SK-N-SH treated with all-trans-retinoic acid at 6 μM for 48 hours (cell line): ENCODE results near the gene EPDR1.
A peak's percentile ranks its signal among the peaks of the same experiment; 100 is the strongest.

Experiments
- ATAC-seq: fragments of 200-7000 bp; cut with Tn5 transposase; 3 replicates; pipeline ENCODE4 v1.9.1; 2020; ENCODE audit warnings: mild to moderate bottlenecking, moderate library complexity
- ARNTL ChIP-seq: fragments of 450-650 bp; formaldehyde crosslinking; IDR thresholded peaks from 2 replicates; pipeline ENCODE4 v1.5.0; 2020; ENCODE audit warnings: low read depth, mild to moderate bottlenecking, moderate library complexity, borderline replicate concordance
- BACH2 ChIP-seq: fragments of 250-450 bp; sonication (Bioruptor Pico); IDR thresholded peaks from 2 replicates; pipeline ENCODE4 v1.9.0; 2021; ENCODE audit warnings: mild to moderate bottlenecking, borderline replicate concordance
- CSDC2 ChIP-seq: fragments of 250-450 bp; sonication (Bioruptor Pico); IDR thresholded peaks from 2 replicates; pipeline ENCODE4 v1.5.0; 2020; ENCODE audit warnings: mild to moderate bottlenecking, moderate library complexity
- CSRNP3 ChIP-seq: fragments of 250-450 bp; sonication (Bioruptor Pico); IDR thresholded peaks from 2 replicates; pipeline ENCODE4 v1.5.1; 2021; ENCODE audit warnings: mild to moderate bottlenecking, moderate library complexity
- ESRRG ChIP-seq: fragments of 250-450 bp; sonication (Bioruptor Pico); IDR thresholded peaks from 2 replicates; pipeline ENCODE4 v1.6.1; 2021; ENCODE audit warnings: mild to moderate bottlenecking
- GLIS3 ChIP-seq: fragments of 250-450 bp; sonication (Bioruptor Pico); IDR thresholded peaks from 2 replicates; pipeline ENCODE4 v1.5.0; 2020; ENCODE audit warnings: mild to moderate bottlenecking, moderate library complexity
- ISL1 ChIP-seq: fragments of 250-450 bp; sonication (Bioruptor Pico); IDR thresholded peaks from 2 replicates; pipeline ENCODE4 v2.1.2; 2022; ENCODE audit warnings: mild to moderate bottlenecking, moderate library complexity
- OSR1 ChIP-seq: fragments of 250-450 bp; sonication (Bioruptor Pico); IDR thresholded peaks from 2 replicates; pipeline ENCODE4 v1.8.0; 2022; ENCODE audit warnings: moderate library complexity, mild to moderate bottlenecking, inconsistent platforms
- PPARA ChIP-seq: fragments of 250-450 bp; sonication (Bioruptor Pico); IDR thresholded peaks from 2 replicates; pipeline ENCODE4 v1.5.0; 2020; ENCODE audit warnings: mild to moderate bottlenecking, borderline replicate concordance
- RARB ChIP-seq: fragments of 250-450 bp; sonication (Bioruptor Pico); IDR thresholded peaks from 2 replicates; pipeline ENCODE4 v1.8.0; 2021; ENCODE audit warnings: mild to moderate bottlenecking, moderate library complexity
- SNAI2 ChIP-seq: fragments of 250-450 bp; sonication (Bioruptor Pico); IDR thresholded peaks from 2 replicates; pipeline ENCODE4 v1.5.0; 2020; ENCODE audit warnings: mild to moderate bottlenecking, moderate library complexity
- TCF4 ChIP-seq: fragments of 250-450 bp; sonication (Bioruptor Pico); IDR thresholded peaks from 2 replicates; pipeline ENCODE4 v1.8.0; 2021; ENCODE audit warnings: mild to moderate bottlenecking, moderate library complexity, borderline replicate concordance
- TOX ChIP-seq: fragments of 250-450 bp; sonication (Bioruptor Pico); IDR thresholded peaks from 2 replicates; pipeline ENCODE4 v1.8.0; 2021; ENCODE audit warnings: mild to moderate bottlenecking, moderate library complexity, borderline replicate concordance
- ZC3H10 ChIP-seq: fragments of 250-450 bp; sonication (Bioruptor Pico); IDR thresholded peaks from 2 replicates; pipeline ENCODE4 v1.5.1; 2021; ENCODE audit warnings: mild to moderate bottlenecking, moderate library complexity
- ZFP3 ChIP-seq: fragments of 250-450 bp; sonication (Bioruptor Pico); IDR thresholded peaks from 2 replicates; pipeline ENCODE4 v1.5.0; 2020; ENCODE audit warnings: mild to moderate bottlenecking, moderate library complexity
- ZFP30 ChIP-seq: fragments of 450-650 bp; formaldehyde crosslinking; IDR thresholded peaks from 2 replicates; pipeline ENCODE4 v1.5.0; 2022; ENCODE audit warnings: mild to moderate bottlenecking, moderate library complexity
- ZNF565 ChIP-seq: fragments of 450-650 bp; formaldehyde crosslinking; conservative IDR thresholded peaks from 2 replicates; pipeline ENCODE4 v1.5.0; 2020; ENCODE audit warnings: low read depth, mild to moderate bottlenecking, moderate library complexity
- ZNF70 ChIP-seq: fragments of 450-650 bp; formaldehyde crosslinking; IDR thresholded peaks from 2 replicates; pipeline ENCODE4 v1.5.0; 2020; ENCODE audit warnings: mild to moderate bottlenecking, moderate library complexity
- ZNF8 ChIP-seq: fragments of 450-650 bp; formaldehyde crosslinking; IDR thresholded peaks from 2 replicates; pipeline ENCODE4 v1.5.0; 2020; ENCODE audit warnings: mild to moderate bottlenecking, moderate library complexity
- TF ChIP-seq, protein P1 (sequence below): fragments of 250-450 bp; sonication (Bioruptor Pico); IDR thresholded peaks from 2 replicates; pipeline ENCODE4 v1.8.0; 2021; ENCODE audit warnings: low read depth, mild to moderate bottlenecking, moderate library complexity, borderline replicate concordance
- TF ChIP-seq, protein P2 (sequence below): fragments of 250-450 bp; sonication (Bioruptor Pico); IDR thresholded peaks from 2 replicates; pipeline ENCODE4 v1.5.1; 2020; ENCODE audit warnings: low read depth, mild to moderate bottlenecking, moderate library complexity
- TF ChIP-seq, protein P3 (sequence below): fragments of 250-450 bp; sonication (Bioruptor Pico); IDR thresholded peaks from 2 replicates; pipeline ENCODE4 v1.5.0; 2020; ENCODE audit warnings: mild to moderate bottlenecking, moderate library complexity

Gene EPDR1

DNA sequence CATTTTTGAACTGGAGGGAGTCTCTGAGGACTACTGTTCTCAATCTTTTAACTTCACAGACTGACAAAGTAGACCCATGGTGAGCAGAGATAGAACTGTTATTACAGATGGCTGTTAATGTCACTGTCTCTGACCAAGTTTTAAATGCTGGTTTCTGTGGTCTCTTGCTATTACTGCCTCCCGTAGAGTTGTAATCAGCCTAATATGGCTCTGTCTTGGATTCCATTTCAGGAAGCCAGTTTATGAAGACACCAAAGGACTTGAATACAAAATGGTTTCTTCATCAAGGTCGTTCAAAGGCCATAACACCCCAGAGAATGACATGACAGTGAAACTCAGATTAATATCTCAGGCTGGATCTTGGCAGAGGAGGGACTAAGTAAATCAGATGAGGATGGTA, 7.7 kb upstream of the EPDR1 start:
- no peak for ATAC-seq
- TF ChIP-seq CSDC2 (0 out of 2 replicates have a peak, but pooled peaks have one; percentile 45), SNAI2 (0 out of 2 replicates have a peak, but pooled peaks have one; percentile 70)
- TF ChIP-seq, protein P1, sequence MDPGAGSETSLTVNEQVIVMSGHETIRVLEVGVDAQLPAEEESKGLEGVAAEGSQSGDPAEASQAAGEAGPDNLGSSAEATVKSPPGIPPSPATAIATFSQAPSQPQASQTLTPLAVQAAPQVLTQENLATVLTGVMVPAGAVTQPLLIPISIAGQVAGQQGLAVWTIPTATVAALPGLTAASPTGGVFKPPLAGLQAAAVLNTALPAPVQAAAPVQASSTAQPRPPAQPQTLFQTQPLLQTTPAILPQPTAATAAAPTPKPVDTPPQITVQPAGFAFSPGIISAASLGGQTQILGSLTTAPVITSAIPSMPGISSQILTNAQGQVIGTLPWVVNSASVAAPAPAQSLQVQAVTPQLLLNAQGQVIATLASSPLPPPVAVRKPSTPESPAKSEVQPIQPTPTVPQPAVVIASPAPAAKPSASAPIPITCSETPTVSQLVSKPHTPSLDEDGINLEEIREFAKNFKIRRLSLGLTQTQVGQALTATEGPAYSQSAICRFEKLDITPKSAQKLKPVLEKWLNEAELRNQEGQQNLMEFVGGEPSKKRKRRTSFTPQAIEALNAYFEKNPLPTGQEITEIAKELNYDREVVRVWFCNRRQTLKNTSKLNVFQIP: no peak

DNA sequence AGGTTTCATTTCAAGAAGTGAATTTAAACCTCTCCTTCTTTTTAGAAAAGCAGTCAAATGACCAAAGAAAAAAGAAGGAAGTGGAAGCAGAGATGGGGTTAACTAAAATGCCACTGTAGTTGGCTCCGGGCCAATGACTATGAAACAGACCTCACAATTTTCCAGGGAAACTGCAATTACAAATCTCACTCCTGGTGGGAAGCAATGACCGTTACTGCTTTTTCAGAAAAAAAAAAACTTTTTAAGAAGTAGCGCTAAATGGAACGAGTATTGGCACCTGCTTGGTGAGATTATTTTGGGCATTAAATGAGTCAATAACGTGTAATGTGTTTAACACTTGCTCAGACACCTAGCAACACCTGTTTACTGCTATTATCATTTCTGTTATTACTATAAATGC, 5.0 kb upstream of the EPDR1 start:
- no peak for ATAC-seq
- TF ChIP-seq OSR1 (CRISPR knock-in tag) (no peak), ISL1 (CRISPR knock-in tag) (peak; percentile 32; the same call in 1 of the 2 replicates)
- TF ChIP-seq, all 23 proteins: peak for 1

- ATAC-seq: peak; percentile 1; the same call in 2 of the 3 replicates
- TF ChIP-seq CSRNP3 (no peak), ZNF70 (CRISPR knock-in tag) (no peak), ARNTL (CRISPR knock-in tag) (no peak), RARB (CRISPR knock-in tag) (no peak), GLIS3 (CRISPR knock-in tag) (no peak), BACH2 (no peak), ZNF565 (CRISPR knock-in tag) (no peak), ZC3H10 (CRISPR knock-in tag) (no peak), ZFP3 (CRISPR knock-in tag) (no peak), TOX (CRISPR knock-in tag) (no peak), ZNF8 (CRISPR knock-in tag) (no peak), PPARA (CRISPR knock-in tag) (no peak)
- TF ChIP-seq, protein P2, sequence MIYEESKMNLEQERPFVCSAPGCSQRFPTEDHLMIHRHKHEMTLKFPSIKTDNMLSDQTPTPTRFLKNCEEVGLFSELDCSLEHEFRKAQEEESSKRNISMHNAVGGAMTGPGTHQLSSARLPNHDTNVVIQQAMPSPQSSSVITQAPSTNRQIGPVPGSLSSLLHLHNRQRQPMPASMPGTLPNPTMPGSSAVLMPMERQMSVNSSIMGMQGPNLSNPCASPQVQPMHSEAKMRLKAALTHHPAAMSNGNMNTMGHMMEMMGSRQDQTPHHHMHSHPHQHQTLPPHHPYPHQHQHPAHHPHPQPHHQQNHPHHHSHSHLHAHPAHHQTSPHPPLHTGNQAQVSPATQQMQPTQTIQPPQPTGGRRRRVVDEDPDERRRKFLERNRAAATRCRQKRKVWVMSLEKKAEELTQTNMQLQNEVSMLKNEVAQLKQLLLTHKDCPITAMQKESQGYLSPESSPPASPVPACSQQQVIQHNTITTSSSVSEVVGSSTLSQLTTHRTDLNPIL (CRISPR knock-in tag): no peak
These were observed 4.3 kb upstream of the EPDR1 start for GRCh38 chr7:37916017-37916672.

GRCh38 chr7:37916673-37917660, 3.5 kb upstream of the EPDR1 start, which contains the start of gene SFRP4:
Gene SFRP4, minus strand, starts transcription at chr7:37916817. Its CDS starts 280 bp downstream, at chr7:37916537.
- peak; percentile 70 for ATAC-seq
- TF ChIP-seq GLIS3 (CRISPR knock-in tag) (no peak), SNAI2 (no peak), ZNF8 (CRISPR knock-in tag) (no peak), ISL1 (CRISPR knock-in tag) (no peak)

GRCh38 chr7:37918526-37918925, 1.9 kb upstream of the EPDR1 start:
- TF ChIP-seq TCF4 (CRISPR knock-in tag): no peak
- TF ChIP-seq ARNTL (CRISPR knock-in tag): no peak
- no peak for TF ChIP-seq ZNF565 (CRISPR knock-in tag)
- TF ChIP-seq ZFP30 (CRISPR knock-in tag): no peak
- no peak for TF ChIP-seq ESRRG (CRISPR knock-in tag)
- no peak for TF ChIP-seq GLIS3 (CRISPR knock-in tag)
- no peak for TF ChIP-seq RARB (CRISPR knock-in tag)
- no peak for TF ChIP-seq TOX (CRISPR knock-in tag)
- no peak for TF ChIP-seq OSR1 (CRISPR knock-in tag)
- no peak for TF ChIP-seq CSDC2
- no peak for TF ChIP-seq CSRNP3
- TF ChIP-seq ISL1 (CRISPR knock-in tag): no peak
- no peak for TF ChIP-seq ZFP3 (CRISPR knock-in tag)
- no peak for TF ChIP-seq BACH2
- no peak for TF ChIP-seq ZNF70 (CRISPR knock-in tag)
- TF ChIP-seq, protein P3, sequence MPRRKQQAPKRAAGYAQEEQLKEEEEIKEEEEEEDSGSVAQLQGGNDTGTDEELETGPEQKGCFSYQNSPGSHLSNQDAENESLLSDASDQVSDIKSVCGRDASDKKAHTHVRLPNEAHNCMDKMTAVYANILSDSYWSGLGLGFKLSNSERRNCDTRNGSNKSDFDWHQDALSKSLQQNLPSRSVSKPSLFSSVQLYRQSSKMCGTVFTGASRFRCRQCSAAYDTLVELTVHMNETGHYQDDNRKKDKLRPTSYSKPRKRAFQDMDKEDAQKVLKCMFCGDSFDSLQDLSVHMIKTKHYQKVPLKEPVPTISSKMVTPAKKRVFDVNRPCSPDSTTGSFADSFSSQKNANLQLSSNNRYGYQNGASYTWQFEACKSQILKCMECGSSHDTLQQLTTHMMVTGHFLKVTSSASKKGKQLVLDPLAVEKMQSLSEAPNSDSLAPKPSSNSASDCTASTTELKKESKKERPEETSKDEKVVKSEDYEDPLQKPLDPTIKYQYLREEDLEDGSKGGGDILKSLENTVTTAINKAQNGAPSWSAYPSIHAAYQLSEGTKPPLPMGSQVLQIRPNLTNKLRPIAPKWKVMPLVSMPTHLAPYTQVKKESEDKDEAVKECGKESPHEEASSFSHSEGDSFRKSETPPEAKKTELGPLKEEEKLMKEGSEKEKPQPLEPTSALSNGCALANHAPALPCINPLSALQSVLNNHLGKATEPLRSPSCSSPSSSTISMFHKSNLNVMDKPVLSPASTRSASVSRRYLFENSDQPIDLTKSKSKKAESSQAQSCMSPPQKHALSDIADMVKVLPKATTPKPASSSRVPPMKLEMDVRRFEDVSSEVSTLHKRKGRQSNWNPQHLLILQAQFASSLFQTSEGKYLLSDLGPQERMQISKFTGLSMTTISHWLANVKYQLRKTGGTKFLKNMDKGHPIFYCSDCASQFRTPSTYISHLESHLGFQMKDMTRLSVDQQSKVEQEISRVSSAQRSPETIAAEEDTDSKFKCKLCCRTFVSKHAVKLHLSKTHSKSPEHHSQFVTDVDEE (CRISPR knock-in tag): no peak
- no peak for ATAC-seq
